ENCODE measurements around the gene ZFAND3. TPM values are rescaled to one million over a fixed set of nuclear protein-coding genes. Genes with fewer than 3 reads are reported as not detected.

Gene ZFAND3
- total and polyA plus RNA-seq, 2 of the 4 experiments (the other 2 are of a cell fraction), result 10.9 to 26.7 TPM

- ChIA-PET CTCF (interaction anchor here (0.9 to 1.5 kb wide), 2 partner anchors 17 to 19 kb away, joined by 3 read pairs; no protein-coding TSS in a partner anchor), POLR2A (ENCODE audit: unreplicated experiment) (no interaction called here)
- dilution Hi-C loops (cut with HindIII; ENCODE audit: low sequenced_read_pairs, unreplicated experiment), result no loop called here
- no peak overlapping the region for H3K4me3 ChIP-seq (ENCODE audit: insufficient read depth, low read depth, low read length)
- H3K9me3 ChIP-seq (ENCODE audit: control insufficient read depth, insufficient read depth, low read length), result no peaks in the 10 kb centered on the region
- H2BK20ac ChIP-seq (ENCODE audit: low read depth, low read length), result no peak overlapping the region
- no peak overlapping the region for H3K14ac ChIP-seq (replicated peaks; ENCODE audit: low read depth, low read length)
- H3K18ac ChIP-seq (ENCODE audit: low read depth, low read length), result no peak overlapping the region
- H2AK9ac ChIP-seq (replicated peaks; ENCODE audit: low read depth, low read length, poor library complexity), result no peak overlapping the region
- intact Hi-C loops (cut with micrococcal nuclease), result no loop called here
- H4K20me1 ChIP-seq (ENCODE audit: insufficient read depth, low read length), result peaks cover 84% of the 10 kb centered on the region
- peaks cover 15% of the 10 kb centered on the region for H3K9me1 ChIP-seq (ENCODE audit: insufficient read depth, low read length)
- no peak overlapping the region for H4K8ac ChIP-seq (ENCODE audit: low read depth in 2 of 2, low read length in 2 of 2)
- no peak overlapping the region for H3K4me2 ChIP-seq (ENCODE audit: low read depth, low read length)
- H3K23ac ChIP-seq (ENCODE audit: low read depth, low read length), result no peak overlapping the region
- no peak overlapping the region for H2BK120ac ChIP-seq (ENCODE audit: low read depth, low read length)
- in situ Hi-C loops (cut with MboI; ENCODE audit: low sequenced_read_pairs), result no loop called here
- H3K27me3 ChIP-seq (ENCODE audit: control insufficient read depth, insufficient read depth, low read length), result no peaks in the 10 kb centered on the region
- no peak overlapping the region for H3K9ac ChIP-seq (ENCODE audit: low read depth, low read length)
- H3K4me1 ChIP-seq (ENCODE audit: control insufficient read depth, insufficient read depth, low read length), result no peaks in the 10 kb centered on the region
- no peak overlapping the region for H3K27ac ChIP-seq (ENCODE audit: insufficient read depth, low read length)
- TF ChIP-seq RAD21 (IDR thresholded peaks at IDR 0.05; ENCODE audit: low read length) (no peak), POLR2A (IDR thresholded peaks at IDR 0.05; ENCODE audit: low read depth, low read length) (no peak), MXI1 (IDR thresholded peaks at IDR 0.05; ENCODE audit: borderline replicate concordance, low read depth, low read length) (no peak), ELK1 (IDR thresholded peaks at IDR 0.05; ENCODE audit: borderline replicate concordance, low read depth, low read length) (no peak), FOS (IDR thresholded peaks at IDR 0.05; ENCODE audit: low read depth, low read length) (no peak), CHD1 (IDR thresholded peaks at IDR 0.05; ENCODE audit: low read depth, low read length) (no peak), RFX5 (IDR thresholded peaks at IDR 0.05; ENCODE audit: low read depth, low read length) (no peak)
- H3K79me1 ChIP-seq (ENCODE audit: low read depth in 1 of 2, low read length in 2 of 2), result peaks cover 42 to 81% of the 10 kb centered on the region in 2 experiments
- H3K4ac ChIP-seq (ENCODE audit: low read depth, low read length), result no peak overlapping the region
- no TSS peak for BruUV-seq (replicated peaks)
- no peak overlapping the region for H4K91ac ChIP-seq (ENCODE audit: insufficient read depth, low read depth, low read length)
- H2AFZ ChIP-seq (replicated peaks; ENCODE audit: low read length, poor library complexity), result no peak overlapping the region
- no peaks in the 10 kb centered on the region for H3K36me3 ChIP-seq (ENCODE audit: control insufficient read depth, insufficient read depth, low read length)
- no peak overlapping the region for H2BK15ac ChIP-seq (ENCODE audit: low read depth, low read length)
- H2BK5ac ChIP-seq (ENCODE audit: low read depth, low read length, poor library complexity, severe bottlenecking), result no peak overlapping the region
- H2AK5ac ChIP-seq (ENCODE audit: low read depth, low read length), result no peak overlapping the region
- H4K5ac ChIP-seq (ENCODE audit: low read depth, low read length), result no peak overlapping the region
- no peak for ATAC-seq (ENCODE audit: low read depth)
- no peak for DNase-seq
- H3K56ac ChIP-seq (ENCODE audit: extremely low read depth, insufficient read depth, low read length), result no peak overlapping the region
These were observed 135.3 kb downstream of the ZFAND3 start for GRCh38 chr6:37954791-37955190.

All from IMR-90 (cell line).